Pancreas (tissue), 10 donors: Measurements from ENCODE around the gene NCDN. TPM values are rescaled to one million over a fixed set of nuclear protein-coding genes. Genes with fewer than 3 reads are reported as not detected.

Experiments used
- ATAC-seq, 4 donors: fragments of 200-7000 bp; cut with Tn5 transposase; one replicate each; pipeline versions ENCODE4 v1.8.0 to v1.9.1; 2020; ENCODE audit warnings: mild to moderate bottlenecking in 4 of 4, moderate library complexity in 4 of 4
- DNase-seq, 6 donors: peaks; one replicate each; pipeline ENCODE4 v3.0.0-alpha.2; 2020
- FAIRE-seq: peaks from 2 replicates; lab custom pipeline; 2012; peaks lifted over from hg19 to GRCh38; lab: Jason Lieb, UNC
- H3K27ac ChIP-seq, 4 donors: fragments of 200-600 bp; sonication (generic); 1 replicate in 3 of 4; 2 replicates in 1 of 4; pipeline versions ENCODE4 v1.5.0 to v1.8.0; 2020
- H3K27me3 ChIP-seq, 4 donors: fragments of 200-600 bp; one replicate each; pipeline ENCODE4 v1.8.0; 2021
- H3K36me3 ChIP-seq, 3 donors: fragments of 200-600 bp; sonication (generic) in 1 of 3; one replicate each; pipeline versions ENCODE4 v1.5.0 to v1.8.0; 2020 to 2021
- H3K4me1 ChIP-seq, 3 donors: fragments of 200-600 bp; one replicate each; pipeline ENCODE4 v1.8.0; 2021
- H3K4me3 ChIP-seq, 4 donors: fragments of 200-600 bp; sonication (generic) in 2 of 4; one replicate each; pipeline versions ENCODE4 v1.5.0 to v1.8.0; 2020 to 2021
- H3K9me3 ChIP-seq, 4 donors: fragments of 200-600 bp; one replicate each; pipeline ENCODE4 v1.8.0; 2021
- CTCF ChIP-seq, 4 donors: fragments of 200-600 bp; sonication (generic) in 3 of 4; IDR thresholded peaks; one replicate each; pipeline versions ENCODE4 v1.5.0 to v1.8.0; 2021; ENCODE audit warnings: antibody characterized with exemption in 4 of 4
- WGBS, 2 donors: extraction: QIAGEN DNeasy Blood & Tissue Kit; methylation state at CpG; one replicate each; pipeline ENCODE4 v1.1.7; 2013; 5-methylcytosine and 5-hydroxymethylcytosine counted together
- intact Hi-C, 3 donors: fragments of 100-400 bp; cut with DNase I; formaldehyde crosslinking; loops; one replicate each; pipeline versions ENCODE4 v1.11.1 to v1.14.2; 2022
- polyA plus RNA-seq, 2 donors: library from polyadenylated mRNA; stranded (reverse); fragments of 200-250 nt; gene quantifications; one replicate each; pipeline ENCODE4 v1.2.3, GENCODE V29; 2013
- total RNA-seq, 6 donors: library from RNA; stranded (reverse); fragmentation: NEBNext Ultra II Directional in 4 of 6; extraction: Animal tissue kit (Norgen Biotek cat#: 25700) in 4 of 6; gene quantifications; one replicate each; pipeline versions ENCODE4 v1.2.1 to v1.2.4, GENCODE V29; 2021 to 2023
- donor health status: healthy with polysubstance abuse.
- donor health status: DM: no; HTN: no; CAD: no; lungs with moderate emphysema.
- donor health status: DM: no; HTN: no; CAD: no.
- donor health status: control.
- donor health status: control.
- donor health status: Bipolar disorder and iron deficiency.
- donor health status: DM: yes; HTN: yes; CAD: no.
- donor health status: DM: no; HTN: no; CAD: no.
- donor health status: DM: no; HTN: no; CAD: no.
- donor health status: DM: yes; HTN: yes; CAD: no.

NCDN gene
- total and polyA plus RNA-seq, 8 donors = 4.4 to 12.8 (median 7.2) TPM

- Histone ChIP-seq H3K36me3 (peaks cover 0 to 8% (median 0%) of the 10 kb centered on the region in 3 donors), H3K27me3 (no peaks in the 10 kb centered on the region), H3K4me1 (peaks cover 0 to under 1% (median 0%) of the 10 kb centered on the region in 3 donors), H3K9me3 (no peaks in the 10 kb centered on the region), H3K4me3 (no peak overlapping the region), H3K27ac (no peak overlapping the region)
- DNase-seq (peak in 1 of 6 donors; percentile 31), ATAC-seq (no peak), FAIRE-seq (no peak)
- 86 to 92% methylated on average over 6 of the region's 6 CpGs for WGBS, 2 donors
- no peak for TF ChIP-seq CTCF (IDR thresholded peaks at IDR 0.05)
- intact Hi-C loops = no loop called here
Observed at GRCh38 chr1:35531368-35531767, 26.2 kb upstream of the NCDN start.

- no peaks in the 10 kb centered on the region for H3K27me3 ChIP-seq
- no peak for FAIRE-seq
- 83 to 84% methylated on average over 1 of the region's 1 CpG for WGBS, 2 donors
- no peak overlapping the region for H3K4me3 ChIP-seq
- intact Hi-C loops = no loop called here
- TF ChIP-seq CTCF (IDR thresholded peaks at IDR 0.05) = no peak
- H3K9me3 ChIP-seq = no peaks in the 10 kb centered on the region
- ATAC-seq = no peak
- H3K4me1 ChIP-seq = peaks cover 0 to 9% (median 0%) of the 10 kb centered on the region in 3 donors
- DNase-seq = no peak
- no peak overlapping the region for H3K27ac ChIP-seq
- H3K36me3 ChIP-seq = peaks cover 0 to 8% (median 0%) of the 10 kb centered on the region in 3 donors
Observed at GRCh38 chr1:35532497-35533223, 24.9 kb upstream of the NCDN start.

GRCh38 chr1:35533586-35533985 is 24.0 kb upstream of the NCDN start:
- Histone ChIP-seq H3K4me1 (peaks cover 0 to 9% (median 0%) of the 10 kb centered on the region in 3 donors), H3K36me3 (peaks cover 0 to 8% (median 0%) of the 10 kb centered on the region in 3 donors), H3K27ac (no peak overlapping the region), H3K27me3 (no peaks in the 10 kb centered on the region), H3K9me3 (no peaks in the 10 kb centered on the region), H3K4me3 (no peak overlapping the region)
- FAIRE-seq (no peak), DNase-seq (no peak), ATAC-seq (no peak)
- intact Hi-C loops = no loop called here
- no peak for TF ChIP-seq CTCF (IDR thresholded peaks at IDR 0.05)
- 8 to 18% methylated on average over 1 of the region's 1 CpG for WGBS, 2 donors

- no peak for TF ChIP-seq CTCF (IDR thresholded peaks at IDR 0.05)
- H3K9me3 ChIP-seq = no peaks in the 10 kb centered on the region
- peaks cover 0 to 15% (median 8%) of the 10 kb centered on the region in 3 donors for H3K4me1 ChIP-seq
- DNase-seq = no peak
- no peak overlapping the region for H3K4me3 ChIP-seq
- FAIRE-seq = no peak
- intact Hi-C loops = no loop called here
- no peak for ATAC-seq
- peaks cover 0 to 8% (median 0%) of the 10 kb centered on the region in 3 donors for H3K36me3 ChIP-seq
- H3K27me3 ChIP-seq = no peaks in the 10 kb centered on the region
- no peak overlapping the region for H3K27ac ChIP-seq
Observed at GRCh38 chr1:35535243-35535642, 22.4 kb upstream of the NCDN start.

- DNase-seq = no peak
- no peak overlapping the region for H3K4me3 ChIP-seq
- H3K4me1 ChIP-seq = peaks cover 0 to 15% (median 8%) of the 10 kb centered on the region in 3 donors
- no peaks in the 10 kb centered on the region for H3K27me3 ChIP-seq
- no peak for FAIRE-seq
- no peaks in the 10 kb centered on the region for H3K9me3 ChIP-seq
- intact Hi-C loops = no loop called here
- H3K36me3 ChIP-seq = no peaks in the 10 kb centered on the region
- H3K27ac ChIP-seq = no peak overlapping the region
- WGBS, 2 donors = 89 to 100% methylated on average over 2 of the region's 2 CpGs
- TF ChIP-seq CTCF (IDR thresholded peaks at IDR 0.05) = no peak
- no peak for ATAC-seq
Observed at GRCh38 chr1:35536556-35537162, 20.9 kb upstream of the NCDN start.
